GM20431 (cell line): ENCODE data around the gene KRTAP10-4.
"Not testable (repeated sequence)": the region's sequence is repeated elsewhere in the genome, so short reads cannot be mapped to it uniquely, and the experiment has no call there.

Source experiments
- in situ Hi-C: fragments of 300-500 bp; cut with MseI, MboI; formaldehyde crosslinking; loops from one replicate; pipeline ENCODE4 v1.15.0; 2020; ENCODE audit warnings: low sequenced_read_pairs; ENCODE audit not compliant: unreplicated experiment

KRTAP10-4 gene

GRCh38 chr21:44575307-44576024, 1.9 kb downstream of the KRTAP10-4 start:
- in situ Hi-C loops, result no loop called here

- in situ Hi-C loops, result no loop called here
Measured at GRCh38 chr21:44576025-44576420, 2.5 kb downstream of the KRTAP10-4 start.

- in situ Hi-C loops, result no loop called here
Measured at GRCh38 chr21:44578371-44579055, 5.0 kb downstream of the KRTAP10-4 start.

GRCh38 chr21:44579056-44579832, 5.7 kb downstream of the KRTAP10-4 start:
- in situ Hi-C loops, result no loop called here

GRCh38 chr21:44579833-44580144, 6.3 kb downstream of the KRTAP10-4 start:
- in situ Hi-C loops, result no loop called here

- in situ Hi-C loops, result not testable (repeated sequence)
Measured at GRCh38 chr21:44580231-44580821, 6.8 kb downstream of the KRTAP10-4 start, which contains the start of gene KRTAP10-5. KRTAP10-5 (minus strand) TSS chr21:44580604; CDS start chr21:44580578, 26 bp downstream.

- in situ Hi-C loops, result no loop called here
Measured at GRCh38 chr21:44581158-44581557, 7.6 kb downstream of the KRTAP10-4 start.

- in situ Hi-C loops, result no loop called here
Measured at GRCh38 chr21:44582055-44582454, 8.5 kb downstream of the KRTAP10-4 start.

- in situ Hi-C loops, result no loop called here
Measured at GRCh38 chr21:44583089-44583799, 9.7 kb downstream of the KRTAP10-4 start.

- in situ Hi-C loops, result no loop called here
Measured at GRCh38 chr21:44583800-44584147, 10.2 kb downstream of the KRTAP10-4 start.

GRCh38 chr21:44585892-44586291, 12.4 kb downstream of the KRTAP10-4 start:
- in situ Hi-C loops, result no loop called here

- in situ Hi-C loops, result no loop called here
Measured at GRCh38 chr21:44589094-44589493, 15.6 kb downstream of the KRTAP10-4 start.

GRCh38 chr21:44589586-44590305, 16.2 kb downstream of the KRTAP10-4 start:
- in situ Hi-C loops, result no loop called here

- in situ Hi-C loops, result no loop called here
Measured at GRCh38 chr21:44590311-44590721, 16.8 kb downstream of the KRTAP10-4 start.

GRCh38 chr21:44590897-44591800, 17.6 kb downstream of the KRTAP10-4 start:
- in situ Hi-C loops, result not testable (repeated sequence)

GRCh38 chr21:44591801-44592130, 18.2 kb downstream of the KRTAP10-4 start:
- in situ Hi-C loops, result not testable (repeated sequence)

- in situ Hi-C loops, result no loop called here
Measured at GRCh38 chr21:44592446-44593311, 19.1 kb downstream of the KRTAP10-4 start, which contains the start of gene KRTAP10-6. KRTAP10-6 (minus strand) TSS chr21:44592505; CDS start chr21:44592484, 21 bp downstream.
